ENCODE data around the gene TMEM128. TPM values are rescaled to one million over a fixed set of nuclear protein-coding genes. Genes with fewer than 3 reads are reported as not detected.

Gene TMEM128, protein sequence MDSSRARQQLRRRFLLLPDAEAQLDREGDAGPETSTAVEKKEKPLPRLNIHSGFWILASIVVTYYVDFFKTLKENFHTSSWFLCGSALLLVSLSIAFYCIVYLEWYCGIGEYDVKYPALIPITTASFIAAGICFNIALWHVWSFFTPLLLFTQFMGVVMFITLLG
- total RNA-seq (10 to 100 TPM in 1 of 2 donors, 1 to 10 TPM in 1; 9.0 to 10.5 TPM), total RNA-seq (10.7 to 15.2 reads per million in 2 donors)

DNA sequence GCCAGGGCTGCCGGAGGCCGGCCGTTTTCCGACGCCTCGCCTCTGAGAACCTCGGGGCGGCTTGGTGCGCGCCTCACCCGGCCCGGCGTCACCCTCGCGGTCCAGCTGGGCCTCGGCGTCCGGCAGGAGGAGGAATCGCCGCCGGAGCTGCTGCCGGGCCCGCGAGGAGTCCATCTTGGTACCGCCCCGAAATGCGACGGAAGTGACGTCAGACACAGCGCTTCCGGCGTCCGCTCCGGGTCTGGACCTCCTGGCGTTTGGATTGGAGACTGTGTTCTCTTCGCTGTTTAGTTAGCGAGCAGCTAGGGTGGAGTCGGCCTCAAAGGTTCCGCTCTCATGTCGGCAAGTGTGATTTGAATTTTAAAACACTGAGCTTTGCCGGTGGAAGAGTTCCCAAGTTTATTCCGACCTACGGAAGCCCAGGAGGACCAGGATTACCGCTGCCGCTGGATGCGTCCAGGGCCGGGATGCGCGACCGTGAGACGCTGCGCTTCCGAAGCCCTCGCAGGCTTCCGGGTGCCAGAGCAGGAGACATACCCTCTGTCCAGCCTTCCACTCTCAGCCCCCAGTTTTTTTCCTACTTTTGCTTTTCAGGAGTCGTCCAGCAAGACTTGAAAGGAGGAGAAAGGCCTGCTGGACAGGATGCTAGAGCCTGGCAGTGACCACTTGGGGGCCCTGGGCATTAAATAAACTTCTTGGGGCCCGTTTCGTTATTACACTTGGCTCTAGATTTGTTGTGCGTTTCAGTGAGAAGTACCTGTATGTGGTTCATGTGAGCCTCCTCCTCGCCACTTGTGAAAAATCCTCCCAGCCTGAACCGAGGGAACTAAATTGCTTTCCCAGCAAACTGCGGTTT, at the start of gene TMEM128:
Gene TMEM128, minus strand, starts transcription at position 195 of the 856 bp plus-strand sequence. Its CDS starts 21 bp downstream, at position 174.
- Mint-ChIP-seq H3K36me3 (ENCODE audit: low read depth) (peaks cover 10% of the 10 kb centered on the region), H3K4me1 (peaks cover 25% of the 10 kb centered on the region)
- no peaks in the 10 kb centered on the region for H3K9me3 ChIP-seq (ENCODE audit: control insufficient read depth, low read length, poor library complexity, severe bottlenecking)

DNA sequence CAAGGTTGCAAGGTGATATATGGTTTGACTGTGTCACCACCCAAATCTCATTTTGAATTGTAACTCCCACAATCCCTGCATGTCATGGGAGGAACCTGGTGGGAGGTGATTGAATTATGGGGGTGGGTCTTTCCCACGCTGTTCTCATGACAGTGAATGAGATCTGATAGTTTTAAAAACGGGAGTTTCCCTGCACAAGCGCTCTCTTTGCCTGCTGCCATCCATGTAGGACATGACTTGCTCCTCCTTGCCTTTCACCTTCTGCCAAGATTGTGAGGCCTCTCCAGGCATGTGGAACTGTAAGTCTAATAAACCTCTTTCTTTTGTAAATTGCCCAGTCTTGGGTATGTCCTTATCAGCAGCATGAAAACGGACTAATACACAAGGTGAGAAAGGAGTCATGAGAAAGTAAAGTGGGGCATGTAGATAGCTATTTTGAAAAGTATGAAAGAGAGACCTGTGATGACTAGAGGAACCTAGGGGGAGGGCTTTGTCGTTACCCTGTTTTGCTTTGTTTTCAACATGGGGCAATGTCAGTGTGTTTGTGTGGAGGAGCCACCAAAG, 48.3 kb upstream of the TMEM128 start:
- H3K36me3 Mint-ChIP-seq (ENCODE audit: low read depth) = peaks cover 14% of the 10 kb centered on the region
- H3K4me1 Mint-ChIP-seq = peaks cover 32% of the 10 kb centered on the region
- no peak for DNase-seq
- ATAC-seq = no peak
- no peak overlapping the region for H3K4me3 Mint-ChIP-seq
- H3K27ac Mint-ChIP-seq = no peak overlapping the region
- H3K27me3 Mint-ChIP-seq = no peaks in the 10 kb centered on the region
- no peaks in the 10 kb centered on the region for H3K9me3 ChIP-seq (ENCODE audit: control insufficient read depth, low read length, poor library complexity, severe bottlenecking)

More for the DNA sequence above, at the start of gene TMEM128:
- Mint-ChIP-seq H3K27ac (peak within 1 kb of the TSS; percentile 97), H3K4me3 (peak within 1 kb of the TSS; percentile 93), H3K27me3 (no peaks in the 10 kb centered on the region)
- DNase-seq (peak; percentile 80 to 88 (median 82)), ATAC-seq (peak; percentile 97)

DNA sequence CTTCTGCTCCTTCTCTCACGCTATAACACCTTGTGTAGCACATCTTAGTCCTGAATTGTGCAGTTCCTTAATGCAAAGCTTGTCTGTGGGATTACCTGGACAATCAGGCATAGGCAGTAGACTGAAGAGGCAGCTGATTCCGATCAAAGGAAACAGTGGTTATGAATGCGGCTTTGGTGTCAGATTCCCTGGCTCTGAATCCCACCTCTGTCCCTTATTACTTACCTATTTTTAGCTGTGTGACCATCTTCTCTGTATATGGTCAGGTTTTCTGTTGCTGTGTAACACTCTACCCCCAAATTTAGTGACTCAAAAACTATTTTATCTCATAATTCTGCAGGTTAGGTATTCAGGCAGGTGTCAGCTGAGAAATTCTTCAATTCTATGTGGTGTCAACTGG, 45.3 kb upstream of the TMEM128 start:
- Mint-ChIP-seq H3K36me3 (ENCODE audit: low read depth) (peaks cover 11% of the 10 kb centered on the region), H3K4me1 (peaks cover 43% of the 10 kb centered on the region), H3K27ac (no peak overlapping the region), H3K4me3 (no peak overlapping the region), H3K27me3 (no peaks in the 10 kb centered on the region)
- H3K9me3 ChIP-seq (ENCODE audit: control insufficient read depth, low read length, poor library complexity, severe bottlenecking) = no peaks in the 10 kb centered on the region
- no peak for ATAC-seq
- no peak for DNase-seq

DNA sequence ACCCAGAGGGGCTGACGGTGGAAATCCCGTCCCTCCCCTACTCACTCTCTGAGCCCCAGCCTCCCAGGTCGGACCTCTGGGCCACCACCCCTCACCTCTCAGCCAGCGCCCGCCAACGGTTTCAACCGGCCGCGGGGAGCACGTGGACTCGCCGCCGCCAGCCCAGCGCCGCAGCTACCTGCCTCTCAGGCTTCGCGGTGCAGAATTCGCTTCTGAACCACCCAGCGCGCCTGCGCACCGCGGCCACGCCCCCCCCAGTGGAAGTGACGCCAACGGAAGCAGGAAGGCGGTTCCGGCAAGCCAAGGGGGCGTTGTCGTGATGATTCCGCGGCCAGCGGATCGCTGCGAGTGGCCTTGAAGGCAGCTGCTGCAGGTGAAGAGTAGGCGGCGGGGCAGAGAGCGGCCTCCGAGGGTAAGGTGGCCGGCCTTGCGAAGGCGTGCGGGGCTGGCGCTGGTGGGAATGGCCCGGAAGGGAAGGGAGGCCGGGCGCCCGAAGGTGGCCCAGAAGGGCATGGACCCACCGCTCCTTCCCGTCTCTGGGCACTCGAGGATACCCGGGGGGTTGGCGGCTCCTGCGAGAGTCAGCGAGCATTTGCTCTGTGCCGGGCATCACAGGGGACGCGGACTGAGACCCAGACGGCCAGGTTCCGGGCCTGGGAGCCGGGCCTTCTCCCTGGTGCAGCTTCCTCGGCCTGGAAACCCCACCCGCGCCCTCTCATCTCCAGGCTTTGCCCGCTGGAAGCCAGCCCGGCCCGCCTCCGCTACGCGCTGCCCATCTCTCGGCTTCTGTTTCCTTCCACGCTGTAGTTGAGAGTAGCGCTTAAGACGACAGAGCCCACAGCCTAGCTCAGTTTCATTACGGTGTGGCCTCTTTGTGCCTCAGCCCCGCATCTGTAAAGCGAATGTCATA, 42.2 kb upstream of the TMEM128 start, which contains the start of the genes LYAR and ZBTB49:
Gene LYAR, minus strand, starts transcription at position 214 of the 910 bp plus-strand sequence. CDS start 6,412 bp downstream, outside the sequence.
Gene ZBTB49, plus strand, starts transcription at position 311 of the 910 bp plus-strand sequence. CDS start 9,695 bp downstream, outside the sequence.
- peak; percentile 93 for ATAC-seq
- H3K9me3 ChIP-seq (ENCODE audit: control insufficient read depth, low read length, poor library complexity, severe bottlenecking) = no peaks in the 10 kb centered on the region
- H3K36me3 Mint-ChIP-seq (ENCODE audit: low read depth) = peaks cover 5% of the 10 kb centered on the region
- peak; percentile 90 to 96 (median 96) for DNase-seq
- H3K27me3 Mint-ChIP-seq = no peaks in the 10 kb centered on the region
- H3K27ac Mint-ChIP-seq = peak within 1 kb of the TSS; percentile 87
- H3K4me1 Mint-ChIP-seq = peaks cover 43% of the 10 kb centered on the region
- peak within 1 kb of the TSS; percentile 97 for H3K4me3 Mint-ChIP-seq

DNA sequence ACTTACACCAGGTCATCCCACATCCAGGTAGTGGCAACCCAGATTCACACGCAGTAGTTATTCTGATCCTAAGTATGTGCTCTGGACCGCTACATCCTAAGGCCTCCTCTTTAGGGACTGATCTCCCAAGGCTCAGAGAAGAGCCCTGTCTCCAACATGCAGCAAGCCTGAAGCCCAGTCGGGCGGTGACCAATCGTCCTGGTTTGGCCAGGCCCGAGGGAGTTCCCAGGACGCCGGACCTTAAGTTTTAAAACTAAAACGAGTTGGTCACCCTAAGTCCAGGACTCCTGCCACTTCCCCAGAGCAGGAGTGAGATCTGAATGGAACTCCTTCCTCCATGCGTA, 41.5 kb upstream of the TMEM128 start:
- Mint-ChIP-seq H3K4me3 (peak overlapping the region; percentile 97), H3K4me1 (peaks cover 40% of the 10 kb centered on the region), H3K27ac (peak overlapping the region; percentile 87), H3K27me3 (no peaks in the 10 kb centered on the region), H3K36me3 (ENCODE audit: low read depth) (peaks cover 5% of the 10 kb centered on the region)
- peak in 1 of 3 donors; percentile 17 for DNase-seq
- no peaks in the 10 kb centered on the region for H3K9me3 ChIP-seq (ENCODE audit: control insufficient read depth, low read length, poor library complexity, severe bottlenecking)
- ATAC-seq = peak; percentile 6

DNA sequence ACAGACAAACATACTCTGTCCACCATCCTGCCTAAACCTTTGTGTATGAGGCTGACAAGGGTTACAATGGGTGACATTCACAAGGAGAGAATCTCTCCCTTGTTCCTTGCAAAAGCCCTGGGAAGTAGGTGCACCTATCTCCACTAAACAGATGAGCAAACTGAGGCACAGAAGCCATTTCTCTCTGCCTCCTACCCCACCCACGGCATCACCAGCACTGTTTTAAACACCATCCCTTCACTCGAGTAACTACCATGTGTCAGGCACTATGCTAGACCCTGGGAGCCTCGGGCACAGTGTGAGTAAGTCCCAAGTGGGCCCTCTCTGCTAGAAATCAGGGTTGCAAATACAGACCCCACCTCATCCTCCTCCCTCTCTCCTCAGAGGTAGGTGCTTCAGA, 41.0 kb upstream of the TMEM128 start:
- no peak for ATAC-seq
- DNase-seq = no peak
- H3K27ac Mint-ChIP-seq = peak overlapping the region; percentile 87
- H3K36me3 Mint-ChIP-seq (ENCODE audit: low read depth) = peaks cover 5% of the 10 kb centered on the region
- no peaks in the 10 kb centered on the region for H3K9me3 ChIP-seq (ENCODE audit: control insufficient read depth, low read length, poor library complexity, severe bottlenecking)
- no peaks in the 10 kb centered on the region for H3K27me3 Mint-ChIP-seq
- peak overlapping the region; percentile 97 for H3K4me3 Mint-ChIP-seq
- peaks cover 40% of the 10 kb centered on the region for H3K4me1 Mint-ChIP-seq

DNA sequence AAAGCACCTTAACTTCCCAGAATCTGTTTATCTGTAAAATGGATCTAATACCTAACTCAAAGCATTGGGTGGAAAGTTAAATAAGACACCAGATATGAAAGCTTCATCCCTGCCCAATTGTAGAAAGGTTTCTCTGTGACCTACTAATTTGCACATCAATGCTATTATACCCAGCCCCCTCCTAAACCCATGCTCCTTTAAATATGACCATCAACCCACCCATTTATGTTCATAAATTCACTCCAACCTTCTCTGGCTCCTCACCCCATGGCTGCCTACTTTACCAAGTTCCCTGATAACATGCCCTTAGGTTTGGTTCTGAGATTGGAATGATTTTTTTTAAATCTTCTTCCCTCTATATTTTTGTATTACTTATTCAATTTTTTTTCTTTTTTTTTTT, 40.1 kb upstream of the TMEM128 start:
- Mint-ChIP-seq H3K4me3 (peak overlapping the region; percentile 97), H3K27me3 (no peaks in the 10 kb centered on the region), H3K36me3 (ENCODE audit: low read depth) (peaks cover 5% of the 10 kb centered on the region), H3K4me1 (peaks cover 40% of the 10 kb centered on the region), H3K27ac (no peak overlapping the region)
- DNase-seq = no peak
- no peak for ATAC-seq
- no peaks in the 10 kb centered on the region for H3K9me3 ChIP-seq (ENCODE audit: control insufficient read depth, low read length, poor library complexity, severe bottlenecking)

DNA sequence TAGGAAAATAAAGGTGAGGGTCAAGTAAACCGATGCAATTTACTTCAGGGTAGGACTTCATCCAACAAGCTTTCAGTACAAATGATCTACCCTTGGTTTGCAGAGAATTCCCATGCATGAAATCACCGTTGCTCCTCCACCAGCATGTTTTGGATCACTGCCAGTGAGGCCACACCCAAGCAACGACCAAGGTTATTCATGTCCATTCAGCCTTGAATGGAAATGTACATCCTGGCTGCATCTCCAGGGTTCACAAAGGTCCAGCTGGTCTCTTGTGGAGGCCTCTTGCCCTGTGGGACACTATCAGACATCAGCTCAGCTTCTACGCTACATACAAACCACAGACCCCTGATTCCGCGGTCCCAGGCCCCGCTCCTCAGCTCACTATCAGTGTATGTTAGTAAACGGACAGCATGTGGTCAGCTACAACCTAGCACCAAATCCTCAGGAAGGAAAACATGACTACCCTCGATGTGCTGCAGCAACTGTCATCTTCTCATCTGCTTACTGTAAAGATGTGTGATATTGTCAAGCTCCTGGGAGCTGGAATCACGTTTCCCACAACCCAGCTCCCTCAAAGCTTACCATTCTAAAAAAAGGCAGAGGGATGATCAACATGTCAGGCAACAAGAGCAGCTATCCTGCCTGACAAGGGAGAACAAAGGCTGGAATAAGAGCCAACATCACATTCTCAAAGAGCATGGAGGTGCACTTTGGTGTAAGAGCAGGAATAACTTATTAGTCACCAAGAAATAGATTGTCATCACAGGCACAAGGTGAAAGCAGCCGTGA, 37.0 kb upstream of the TMEM128 start:
- no peak for ATAC-seq
- Mint-ChIP-seq H3K27ac (peak overlapping the region; percentile 21), H3K36me3 (ENCODE audit: low read depth) (peaks cover 12% of the 10 kb centered on the region), H3K27me3 (no peaks in the 10 kb centered on the region), H3K4me1 (peaks cover 26% of the 10 kb centered on the region), H3K4me3 (no peak overlapping the region)
- no peak for DNase-seq
- H3K9me3 ChIP-seq (ENCODE audit: control insufficient read depth, low read length, poor library complexity, severe bottlenecking) = no peaks in the 10 kb centered on the region

DNA sequence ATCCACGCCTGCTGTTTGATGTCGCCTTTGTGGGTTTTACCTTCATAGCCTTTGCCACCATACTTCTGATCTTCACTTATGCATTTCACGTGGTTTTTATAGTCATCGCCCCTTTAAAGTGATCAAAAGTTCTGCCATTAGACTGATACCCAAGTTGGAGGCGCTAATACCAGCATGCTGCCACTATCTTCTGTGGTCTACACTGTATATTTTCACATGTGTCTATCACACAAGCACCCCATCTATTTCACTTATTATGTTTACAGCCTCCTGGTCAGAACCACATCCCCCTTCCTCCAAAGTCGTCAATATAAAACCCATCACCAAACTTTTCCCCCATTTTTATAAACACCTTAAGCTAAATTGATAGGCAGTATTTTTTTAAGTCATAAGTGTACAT, 33.8 kb upstream of the TMEM128 start:
- H3K27me3 Mint-ChIP-seq = no peaks in the 10 kb centered on the region
- peak overlapping the region; percentile 43 for H3K27ac Mint-ChIP-seq
- H3K9me3 ChIP-seq (ENCODE audit: control insufficient read depth, low read length, poor library complexity, severe bottlenecking) = no peaks in the 10 kb centered on the region
- DNase-seq (no peak), ATAC-seq (no peak)
- H3K4me1 Mint-ChIP-seq = peaks cover 6% of the 10 kb centered on the region
- peaks cover 16% of the 10 kb centered on the region for H3K36me3 Mint-ChIP-seq (ENCODE audit: low read depth)
- H3K4me3 Mint-ChIP-seq = no peak overlapping the region

DNA sequence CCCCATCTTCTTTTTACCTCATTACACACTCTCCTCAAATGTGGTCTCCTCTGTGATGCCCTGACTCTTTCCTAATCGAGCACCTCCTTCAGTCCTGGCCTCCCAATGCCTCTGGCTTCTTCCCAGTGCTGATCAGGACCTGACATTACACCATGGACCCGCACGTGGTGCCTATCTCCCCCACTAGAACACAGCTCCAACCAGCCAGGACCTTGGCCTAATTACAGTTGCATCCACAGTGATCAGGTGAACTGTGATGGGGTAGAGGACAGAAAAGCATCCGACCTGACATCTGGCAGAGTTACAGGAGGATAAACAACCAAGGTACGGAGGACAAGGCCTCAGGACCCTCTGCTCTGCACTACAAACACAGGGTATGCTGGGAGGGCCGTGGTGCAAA, 29.5 kb upstream of the TMEM128 start:
- Mint-ChIP-seq H3K4me1 (peaks cover 2% of the 10 kb centered on the region), H3K4me3 (no peak overlapping the region), H3K27ac (peak overlapping the region; percentile 32), H3K27me3 (no peaks in the 10 kb centered on the region), H3K36me3 (ENCODE audit: low read depth) (peaks cover 23% of the 10 kb centered on the region)
- no peaks in the 10 kb centered on the region for H3K9me3 ChIP-seq (ENCODE audit: control insufficient read depth, low read length, poor library complexity, severe bottlenecking)
- ATAC-seq (no peak), DNase-seq (no peak)

DNA sequence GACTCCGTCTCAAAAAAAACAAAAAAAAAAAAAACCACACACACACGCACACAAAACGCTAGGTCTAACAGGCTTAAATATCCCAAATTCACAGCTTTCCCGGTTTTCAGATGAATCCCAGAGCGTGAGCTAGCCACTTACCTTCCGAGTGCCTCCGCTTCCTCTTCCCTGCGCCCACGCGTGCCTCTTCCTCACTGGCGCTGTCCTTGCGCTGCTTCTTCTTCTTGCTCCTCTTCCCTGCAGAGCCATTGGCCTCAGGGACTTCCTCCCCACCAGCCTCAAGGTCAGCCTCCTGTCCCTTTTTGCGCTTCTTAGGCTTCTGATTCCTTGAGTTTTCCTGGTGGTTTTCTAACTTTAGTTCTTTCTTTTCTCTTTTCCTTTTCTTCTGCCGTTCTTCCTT, 26.2 kb upstream of the TMEM128 start:
- H3K4me3 Mint-ChIP-seq = no peak overlapping the region
- H3K27me3 Mint-ChIP-seq = no peaks in the 10 kb centered on the region

DNA sequence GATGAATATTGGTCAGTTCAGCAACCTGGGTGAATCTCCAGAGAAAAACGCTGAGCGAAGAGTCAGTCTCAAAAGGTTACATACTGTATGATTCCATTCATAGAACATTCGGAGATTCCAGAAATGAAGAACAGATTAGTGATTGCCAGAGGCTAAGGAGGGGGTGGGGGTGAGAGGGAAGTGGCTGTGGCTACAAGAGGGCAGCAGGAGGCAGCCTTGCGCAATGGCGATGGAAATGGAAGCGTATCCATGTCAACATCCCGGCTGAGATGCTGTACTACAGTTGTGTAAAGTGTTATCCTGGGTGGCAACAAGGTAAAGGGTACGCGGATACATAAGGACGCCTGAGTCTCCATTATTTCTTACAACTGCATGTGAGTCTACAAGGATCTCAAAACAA, 23.9 kb upstream of the TMEM128 start:
- ATAC-seq (no peak), DNase-seq (no peak)
- Mint-ChIP-seq H3K4me3 (no peak overlapping the region), H3K27me3 (no peaks in the 10 kb centered on the region), H3K36me3 (ENCODE audit: low read depth) (peaks cover 16% of the 10 kb centered on the region), H3K27ac (no peak overlapping the region), H3K4me1 (peaks cover 18% of the 10 kb centered on the region)
- H3K9me3 ChIP-seq (ENCODE audit: control insufficient read depth, low read length, poor library complexity, severe bottlenecking) = no peaks in the 10 kb centered on the region

More for the DNA sequence above, 26.2 kb upstream of the TMEM128 start:
- ATAC-seq (no peak), DNase-seq (no peak)
- H3K9me3 ChIP-seq (ENCODE audit: control insufficient read depth, low read length, poor library complexity, severe bottlenecking) = no peaks in the 10 kb centered on the region
- Mint-ChIP-seq H3K27ac (peak overlapping the region; percentile 85), H3K36me3 (ENCODE audit: low read depth) (peaks cover 17% of the 10 kb centered on the region), H3K4me1 (peaks cover 13% of the 10 kb centered on the region)
